Occipital lobe (tissue), 2 donors: ENCODE measurements around the gene RBM33. TPM values are rescaled to one million over a fixed set of nuclear protein-coding genes. Genes with fewer than 3 reads are reported as not detected.

Source experiments
- DNase-seq: peaks from one replicate; lab custom pipeline; 2025; lab: John Stamatoyannopoulos, UW
- total RNA-seq: library from RNA; depleted of rRNA; stranded (reverse); fragments of >200 nt; gene quantifications from one replicate; pipeline ENCODE4 v1.2.3, GENCODE V29; 2014

The RBM33 gene
- total RNA-seq, 1 donor from 2014 or later: 41.6 TPM

GRCh38 chr7:155725006-155725355, 80.5 kb downstream of the RBM33 start:
- no peak for DNase-seq

- no peak for DNase-seq
Measured at GRCh38 chr7:155727616-155728015, 83.2 kb downstream of the RBM33 start.

- DNase-seq: no peak
Measured at GRCh38 chr7:155728116-155728515, 83.7 kb downstream of the RBM33 start.

DNA sequence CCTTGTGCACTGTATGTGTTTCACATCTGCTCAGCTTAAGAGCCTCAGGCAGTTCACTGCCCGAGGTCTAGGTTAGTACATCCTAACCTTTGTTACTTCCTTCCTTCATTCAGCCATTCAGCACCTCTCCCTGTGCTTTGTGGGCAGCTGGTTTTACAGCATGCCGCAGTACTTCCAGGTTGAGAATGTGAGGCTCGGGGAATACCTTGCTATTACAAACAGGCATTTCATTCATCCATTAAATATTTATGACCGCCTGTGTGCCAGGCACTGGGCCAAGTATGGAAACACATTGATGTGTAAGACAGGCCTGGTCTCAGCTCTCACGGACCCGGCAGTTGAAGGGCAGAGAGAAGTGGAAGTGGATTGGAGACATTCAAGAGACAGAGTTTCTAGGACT, 85.4 kb downstream of the RBM33 start:
- DNase-seq: no peak

GRCh38 chr7:155731380-155731779, 86.9 kb downstream of the RBM33 start:
- no peak for DNase-seq

GRCh38 chr7:155731871-155732270, 87.4 kb downstream of the RBM33 start:
- no peak for DNase-seq

- DNase-seq: no peak
Measured at GRCh38 chr7:155732286-155732685, 87.8 kb downstream of the RBM33 start.

- no peak for DNase-seq
Measured at GRCh38 chr7:155733582-155734444, 89.4 kb downstream of the RBM33 start.

DNA sequence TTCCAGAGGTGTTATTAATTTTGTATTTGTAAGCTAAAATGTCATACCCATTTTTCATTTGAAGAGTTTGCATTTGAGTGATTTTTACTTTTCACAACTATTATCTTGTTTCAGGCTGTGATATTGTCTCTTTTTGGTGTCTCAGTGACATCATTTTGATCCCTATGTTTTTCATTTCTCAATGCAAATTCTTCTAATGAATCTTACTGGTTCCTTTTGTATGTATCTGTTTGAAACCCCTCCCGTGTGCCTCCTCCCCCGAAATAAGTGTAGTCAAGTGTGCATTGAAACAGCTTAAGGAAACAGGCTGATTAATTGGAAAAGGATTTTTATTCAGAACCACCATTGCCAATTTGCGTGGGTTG, 90.0 kb downstream of the RBM33 start:
- no peak for DNase-seq

DNA sequence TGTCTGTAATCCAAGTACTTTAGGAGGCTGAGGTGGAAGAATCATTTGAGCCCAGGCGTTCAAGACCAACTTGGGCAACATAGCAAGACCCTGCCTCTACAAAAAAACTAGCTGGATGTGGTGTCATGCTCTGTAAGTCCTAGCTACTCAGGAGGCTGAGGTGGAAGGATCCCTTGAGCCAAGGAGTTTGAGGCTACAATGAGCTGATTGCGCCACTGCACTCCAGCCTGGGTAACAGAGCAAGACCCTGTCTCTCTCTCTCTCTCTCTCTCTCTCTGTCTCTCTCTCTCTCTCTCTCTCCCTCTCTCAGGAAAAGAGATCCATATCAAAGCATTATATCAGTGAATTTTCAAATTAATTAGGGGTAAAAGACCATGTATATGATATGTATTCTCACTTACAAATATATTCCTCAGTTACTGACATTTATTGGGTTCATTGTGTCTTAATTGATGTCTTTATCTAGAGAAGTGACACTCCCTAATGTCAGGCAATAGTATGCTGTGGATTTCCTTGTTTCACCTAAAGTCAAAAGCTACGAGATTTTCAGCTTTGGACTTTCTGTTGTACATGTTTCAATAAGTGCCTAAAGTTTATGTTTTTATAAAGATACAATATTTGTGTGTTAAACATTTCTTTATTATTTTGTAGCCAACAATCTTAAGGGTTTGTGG, 91.1 kb downstream of the RBM33 start:
- no peak for DNase-seq

GRCh38 chr7:155737590-155737989, 93.1 kb downstream of the RBM33 start:
- no peak for DNase-seq

GRCh38 chr7:155738104-155738503, 93.6 kb downstream of the RBM33 start:
- no peak for DNase-seq

GRCh38 chr7:155738652-155739537, 94.4 kb downstream of the RBM33 start:
- peak; percentile 66 for DNase-seq

- no peak for DNase-seq
Measured at GRCh38 chr7:155739538-155740143, 95.2 kb downstream of the RBM33 start.

GRCh38 chr7:155741082-155741481, 96.6 kb downstream of the RBM33 start:
- DNase-seq: no peak

- DNase-seq: no peak
Measured at GRCh38 chr7:155741805-155742204, 97.3 kb downstream of the RBM33 start.

GRCh38 chr7:155743177-155743576, 98.7 kb downstream of the RBM33 start:
- DNase-seq: no peak

DNA sequence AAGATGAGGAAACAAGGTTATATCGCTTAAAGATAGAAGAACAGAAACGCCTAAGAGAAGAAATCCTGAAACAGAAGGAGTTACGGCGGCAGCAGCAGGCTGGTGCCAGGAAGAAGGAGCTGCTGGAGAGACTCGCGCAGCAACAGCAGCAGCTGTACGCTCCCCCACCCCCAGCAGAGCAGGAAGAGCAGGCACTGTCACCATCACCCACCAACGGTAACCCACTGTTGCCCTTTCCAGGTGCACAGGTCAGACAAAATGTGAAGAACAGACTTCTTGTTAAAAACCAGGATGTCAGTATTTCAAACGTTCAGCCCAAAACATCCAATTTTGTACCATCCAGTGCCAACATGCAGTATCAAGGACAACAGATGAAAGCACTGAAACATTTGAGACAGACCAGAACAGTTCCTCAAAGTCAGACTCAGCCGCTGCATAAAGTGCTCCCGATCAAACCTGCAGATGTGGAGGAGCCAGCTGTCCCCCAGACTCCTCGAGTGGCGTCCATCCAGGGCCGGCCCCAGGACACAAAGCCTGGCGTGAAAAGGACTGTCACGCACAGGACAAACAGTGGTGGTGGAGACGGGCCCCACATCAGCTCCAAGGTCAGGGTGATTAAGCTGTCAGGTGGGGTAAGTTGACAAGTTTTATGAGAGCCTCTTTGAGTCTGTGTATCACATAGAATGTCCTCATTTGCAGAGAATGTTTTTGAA, 100.7 kb downstream of the RBM33 start:
- DNase-seq: no peak

DNA sequence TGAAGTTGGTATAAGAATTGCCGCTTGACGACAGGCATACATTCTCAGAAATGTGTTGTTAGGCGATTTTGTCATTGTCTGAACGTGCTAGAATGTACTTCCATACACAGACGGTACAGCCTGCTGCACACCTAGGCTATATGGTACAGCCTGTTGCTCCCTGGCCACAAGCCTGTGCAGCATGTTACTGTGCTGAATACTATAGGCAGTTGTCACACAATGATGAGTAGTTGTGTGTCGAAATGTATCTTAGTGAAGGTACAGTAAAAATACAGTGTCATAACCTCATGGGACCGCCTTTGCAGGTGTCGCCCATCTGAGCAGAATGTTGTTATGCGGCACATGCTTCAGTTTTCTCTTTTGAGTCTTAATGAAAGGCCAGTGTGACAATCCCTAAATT, 101.3 kb downstream of the RBM33 start:
- DNase-seq: no peak

GRCh38 chr7:155746188-155746587, 101.7 kb downstream of the RBM33 start:
- no peak for DNase-seq

DNA sequence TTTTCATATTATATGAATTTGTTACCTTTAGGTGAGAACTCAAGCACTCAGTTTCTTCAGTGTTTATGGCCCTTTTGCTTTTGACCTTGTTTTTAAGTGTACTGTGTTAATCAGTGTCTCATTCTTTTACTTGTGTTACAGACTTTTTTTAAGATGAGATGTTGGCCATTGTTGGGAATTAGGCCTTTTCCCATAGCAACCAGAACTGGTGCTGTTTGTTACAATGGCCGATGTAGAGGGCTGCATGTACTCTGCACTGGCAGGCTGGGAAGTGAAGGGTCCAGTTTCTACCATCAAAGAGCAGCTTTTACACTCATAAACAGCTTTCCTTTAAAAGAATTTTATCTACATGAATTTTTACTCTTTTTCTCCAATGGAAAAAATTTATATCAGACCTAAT, 102.7 kb downstream of the RBM33 start:
- DNase-seq: no peak
